H9 (cell line): ENCODE measurements around the gene BCAP29. TPM values are rescaled to one million over a fixed set of nuclear protein-coding genes. Genes with fewer than 3 reads are reported as not detected.

ENCODE experiments used
- DNase-seq: peaks from one replicate; pipeline ENCODE4 v3.0.0-alpha.2; 2017
- H2AFZ ChIP-seq: one replicate; pipeline ENCODE4 v1.6.1; 2013; ENCODE audit warnings: mild to moderate bottlenecking, low read length, control low read depth, moderate library complexity
- H2AK5ac ChIP-seq: 2 replicates; pipeline ENCODE4 v1.6.1; 2013; ENCODE audit warnings: low read length, control low read depth, mixed read lengths; ENCODE audit not compliant: insufficient read length
- H2BK120ac ChIP-seq: one replicate; pipeline ENCODE4 v1.6.1; 2013; ENCODE audit warnings: low read depth, mild to moderate bottlenecking, low read length, control low read depth, inconsistent platforms; ENCODE audit not compliant: poor library complexity, severe bottlenecking
- H2BK12ac ChIP-seq: 2 replicates; pipeline ENCODE4 v1.6.1; 2013; ENCODE audit warnings: low read length, control low read depth, mixed read lengths, low read depth; ENCODE audit not compliant: insufficient read length
- H2BK15ac ChIP-seq: 2 replicates; pipeline ENCODE4 v1.6.1; 2013; ENCODE audit warnings: low read depth, low read length, control low read depth
- H2BK20ac ChIP-seq: one replicate; pipeline ENCODE4 v1.6.1; 2013; ENCODE audit warnings: low read depth, mild to moderate bottlenecking, low read length, control low read depth, inconsistent platforms; ENCODE audit not compliant: poor library complexity, severe bottlenecking
- H2BK5ac ChIP-seq: 2 replicates; pipeline ENCODE4 v1.6.1; 2013; ENCODE audit warnings: low read length, control low read depth, mixed read lengths; ENCODE audit not compliant: insufficient read length
- H3K14ac ChIP-seq: 2 replicates; pipeline ENCODE4 v1.6.1; 2013; ENCODE audit warnings: low read length, control low read depth; ENCODE audit not compliant: insufficient read depth
- H3K18ac ChIP-seq: 2 replicates; pipeline ENCODE4 v1.6.1; 2013; ENCODE audit warnings: low read depth, mild to moderate bottlenecking, mixed read lengths, low read length, control low read depth; ENCODE audit not compliant: insufficient read length
- H3K23ac ChIP-seq: 2 replicates; pipeline ENCODE4 v1.6.1; 2013; ENCODE audit warnings: low read length, control low read depth, mixed read lengths, low read depth; ENCODE audit not compliant: insufficient read length
- H3K23me2 ChIP-seq: 2 replicates; pipeline ENCODE4 v1.6.1; 2013; ENCODE audit warnings: low read depth, mild to moderate bottlenecking, mixed read lengths, low read length, control low read depth; ENCODE audit not compliant: insufficient read length, poor library complexity, severe bottlenecking
- H3K27ac ChIP-seq: 2 replicates; pipeline ENCODE4 v1.5.1; 2013; ENCODE audit warnings: low read length, control low read depth, mixed read lengths, low read depth; ENCODE audit not compliant: insufficient read length
- H3K27me3 ChIP-seq: 2 replicates; pipeline ENCODE4 v1.6.1; 2013; ENCODE audit warnings: low read length, control low read depth, inconsistent platforms; ENCODE audit not compliant: insufficient read depth
- H3K4ac ChIP-seq: 2 replicates; pipeline ENCODE4 v1.6.1; 2013; ENCODE audit warnings: low read depth, mild to moderate bottlenecking, control low read depth, inconsistent platforms, low read length, moderate library complexity
- H3K4me1 ChIP-seq: 2 replicates; pipeline ENCODE4 v1.6.1; 2013; ENCODE audit warnings: low read length, control low read depth, inconsistent platforms; ENCODE audit not compliant: insufficient read depth
- H3K4me2 ChIP-seq: 2 replicates; pipeline ENCODE4 v1.6.1; 2013; ENCODE audit warnings: low read length, control low read depth, mixed read lengths; ENCODE audit not compliant: insufficient read length, insufficient read depth
- H3K56ac ChIP-seq: 2 replicates; pipeline ENCODE4 v1.6.1; 2013; ENCODE audit warnings: low read depth, mild to moderate bottlenecking, mixed read lengths, low read length, control low read depth; ENCODE audit not compliant: insufficient read length
- H3K79me1 ChIP-seq: 2 replicates; pipeline ENCODE4 v1.6.1; 2013; ENCODE audit warnings: low read depth, mild to moderate bottlenecking, moderate library complexity, low read length, control low read depth, inconsistent platforms; ENCODE audit not compliant: insufficient read depth, poor library complexity, severe bottlenecking
- H3K79me2 ChIP-seq: 2 replicates; pipeline ENCODE4 v1.6.1; 2013; ENCODE audit warnings: low read length, control low read depth, inconsistent platforms; ENCODE audit not compliant: insufficient read depth
- H3K9ac ChIP-seq: 2 replicates; pipeline ENCODE4 v1.6.1; 2013; ENCODE audit warnings: low read length, control low read depth, mixed read lengths; ENCODE audit not compliant: insufficient read length; ENCODE audit errors: extremely low read depth
- H3K9me3 ChIP-seq: one replicate; pipeline ENCODE4 v1.6.1; 2013; ENCODE audit warnings: low read depth, low read length, inconsistent platforms; ENCODE audit not compliant: control insufficient read depth
- H3T11ph ChIP-seq: one replicate; pipeline ENCODE4 v1.6.1; 2013; ENCODE audit warnings: mild to moderate bottlenecking, low read length, control low read depth, inconsistent platforms
- H4K20me1 ChIP-seq: one replicate; pipeline ENCODE4 v1.6.1; 2013; ENCODE audit not compliant: control insufficient read depth, insufficient read length, insufficient read depth
- H4K5ac ChIP-seq: 2 replicates; pipeline ENCODE4 v1.6.1; 2013; ENCODE audit warnings: low read depth, mild to moderate bottlenecking, mixed read lengths, low read length, control low read depth; ENCODE audit not compliant: insufficient read length
- H4K8ac ChIP-seq: replicated peaks from 2 replicates; pipeline ENCODE4 v1.6.1; 2013; ENCODE audit warnings: low read length, control low read depth, mixed read lengths, low read depth; ENCODE audit not compliant: insufficient read length
- H4K91ac ChIP-seq: 2 replicates; pipeline ENCODE4 v1.6.1; 2013; ENCODE audit warnings: low read depth, mild to moderate bottlenecking, moderate library complexity, mixed read lengths, low read length, control low read depth; ENCODE audit not compliant: insufficient read length
- H3K27ac Mint-ChIP-seq, 3 experiments: 2 replicates in 2 of 3; 3 replicates in 1 of 3; pipeline ENCODE4 v1.8.0; 2020 to 2021; ENCODE audit warnings: mixed read lengths in 3 of 3, mild to moderate bottlenecking in 1 of 3, moderate library complexity in 1 of 3
- H3K27me3 Mint-ChIP-seq: 2 replicates; pipeline ENCODE4 v1.8.0; 2021; ENCODE audit warnings: low read depth, mild to moderate bottlenecking, moderate library complexity, mixed read lengths
- H3K36me3 Mint-ChIP-seq, 3 experiments: 2 replicates in 2 of 3; 3 replicates in 1 of 3; pipeline ENCODE4 v1.8.0; 2020 to 2021; ENCODE audit warnings: low read depth in 3 of 3, mixed read lengths in 3 of 3; ENCODE audit not compliant: insufficient read depth in 1 of 3
- H3K4me1 Mint-ChIP-seq, 2 experiments: 2 replicates each; pipeline ENCODE4 v1.8.0; 2020; ENCODE audit warnings: mixed read lengths in 2 of 2
- H3K4me3 Mint-ChIP-seq, 2 experiments: 2 replicates in 1 of 2; 3 replicates in 1 of 2; pipeline ENCODE4 v1.8.0; 2020 to 2021; ENCODE audit warnings: mild to moderate bottlenecking in 2 of 2, mixed read lengths in 2 of 2, moderate library complexity in 1 of 2
- H3K9me3 Mint-ChIP-seq, 2 experiments: 2 replicates in 1 of 2; 3 replicates in 1 of 2; pipeline ENCODE4 v1.8.0; 2020; ENCODE audit warnings: mild to moderate bottlenecking in 2 of 2, mixed read lengths in 2 of 2, moderate library complexity in 1 of 2
- CTCF ChIP-seq: fragments of 200-600 bp; sonication (generic); conservative IDR thresholded peaks from 3 replicates; pipeline ENCODE4 v1.8.0; 2021; ENCODE audit warnings: antibody characterized with exemption, mild to moderate bottlenecking
- WGBS: extraction: QIAGEN DNeasy Blood & Tissue Kit; methylation state at CpG from one replicate; pipeline ENCODE4 v1.1.7; 2013; ENCODE audit warnings: missing lambda C conversion rate, low lambda C conversion rate, mixed read lengths; ENCODE audit not compliant: insufficient read length; ENCODE audit errors: extremely low coverage; 5-methylcytosine and 5-hydroxymethylcytosine counted together
- total RNA-seq: library from RNA; stranded (reverse); gene quantifications from 2 replicates; pipeline ENCODE4 v1.2.1, GENCODE V29; 2021

Gene BCAP29
- total RNA-seq, 1 experiment from 2014 or later: 30.6 TPM

DNA sequence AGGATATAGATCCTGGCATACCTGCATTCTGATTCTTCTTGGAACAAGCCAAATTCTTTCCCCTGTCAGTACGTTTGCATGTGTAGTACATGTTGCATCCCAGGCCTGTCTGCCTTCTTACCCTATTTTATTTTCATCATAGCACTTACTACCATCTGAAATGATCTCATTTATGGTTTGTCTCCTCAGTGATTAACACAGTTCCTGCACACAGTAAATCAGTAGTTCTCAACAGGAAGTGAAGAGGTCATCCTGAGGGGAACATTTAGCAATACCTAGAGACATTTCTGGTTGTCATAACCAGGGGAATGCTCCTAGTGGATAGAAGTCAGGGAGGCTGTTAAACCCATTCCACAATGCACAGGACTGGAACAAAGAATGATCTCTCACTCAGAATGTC lies 42.4 kb downstream of the BCAP29 start:
- no peaks in the 10 kb centered on the region for H3K79me2 ChIP-seq
- no peak overlapping the region for H3K56ac ChIP-seq
- WGBS: no CpG with 5 or more reads among the region's 1 CpG
- H2AK5ac ChIP-seq: no peak overlapping the region
- H3K23ac ChIP-seq: no peak overlapping the region
- no peaks in the 10 kb centered on the region for H3K23me2 ChIP-seq
- no peaks in the 10 kb centered on the region for H3K9me3 ChIP-seq
- Mint-ChIP-seq H3K27me3 (no peaks in the 10 kb centered on the region), H3K9me3 (peaks cover 0 to 4% of the 10 kb centered on the region in 2 experiments; a peak in 1 of 5 replicates), H3K4me3 (no peak overlapping the region), H3K36me3 (no peaks in the 10 kb centered on the region), H3K27ac (no peak overlapping the region), H3K4me1 (no peaks in the 10 kb centered on the region)
- no peak overlapping the region for H3T11ph ChIP-seq
- H4K20me1 ChIP-seq: no peaks in the 10 kb centered on the region
- no peak overlapping the region for H2BK120ac ChIP-seq
- no peak overlapping the region for H2BK12ac ChIP-seq
- no peak overlapping the region for H2BK15ac ChIP-seq
- TF ChIP-seq CTCF: no peak
- no peak overlapping the region for H2AFZ ChIP-seq
- no peak overlapping the region for H2BK20ac ChIP-seq
- no peak overlapping the region for H3K18ac ChIP-seq
- no peaks in the 10 kb centered on the region for H3K27me3 ChIP-seq
- no peak overlapping the region for H4K8ac ChIP-seq
- no peak overlapping the region for H3K27ac ChIP-seq
- no peak overlapping the region for H3K4me2 ChIP-seq
- no peak for DNase-seq
- H3K4ac ChIP-seq: no peak overlapping the region
- H3K4me1 ChIP-seq: no peaks in the 10 kb centered on the region
- H2BK5ac ChIP-seq: no peak overlapping the region
- H4K91ac ChIP-seq: no peak overlapping the region
- H3K9ac ChIP-seq: no peak overlapping the region
- H3K79me1 ChIP-seq: no peaks in the 10 kb centered on the region
- no peak overlapping the region for H3K14ac ChIP-seq
- H4K5ac ChIP-seq: no peak overlapping the region
